Umbilical cord (tissue), 1 donor: ENCODE measurements around the gene IL17B. TPM values are rescaled to one million over a fixed set of nuclear protein-coding genes. Genes with fewer than 3 reads are reported as not detected.

Experiments
- total RNA-seq: library from RNA; depleted of rRNA; stranded (reverse); fragments of >200 nt; gene quantifications from one replicate; pipeline ENCODE4 v1.2.3, GENCODE V29; 2014; ENCODE audit warnings: low replicate concordance; ENCODE audit not compliant: insufficient read depth

Gene IL17B
- total RNA-seq, 1 donor from 2014 or later = not detected

Other genes starting within 250 kb of the IL17B start
- gene ABLIM3, start 237.8 kb downstream of the IL17B start, total RNA-seq = 1.9 TPM
- gene AFAP1L1, start 107.4 kb downstream of the IL17B start, total RNA-seq = 0.72 TPM
- gene GRPEL2, start 33.8 kb downstream of the IL17B start, total RNA-seq = 14.9 TPM
- 7.7 TPM for gene PCYOX1L, start 21.2 kb downstream of the IL17B start, total RNA-seq
- gene CSNK1A1, start 172.1 kb upstream of the IL17B start, total RNA-seq = 248 TPM
- 3.6 TPM for gene ARHGEF37, start 202.2 kb upstream of the IL17B start, total RNA-seq